Heart left ventricle (tissue), 16 donors: ENCODE results near the gene TMEM86B. TPM values are rescaled to one million over a fixed set of nuclear protein-coding genes. Genes with fewer than 3 reads are reported as not detected.

Source experiments
- ATAC-seq, 4 donors: fragments of 200-7000 bp; cut with Tn5 transposase; one replicate each; pipeline ENCODE4 v1.9.1; 2020 to 2022; ENCODE audit warnings: moderate library complexity in 4 of 4, mild to moderate bottlenecking in 3 of 4, moderate number of reproducible peaks in 1 of 4
- DNase-seq, 5 donors: peaks; one replicate each; pipeline ENCODE4 v3.0.0-alpha.2; 2020
- H3K27ac ChIP-seq, 12 donors: fragments of 200-600 bp; sonication (generic) in 4 of 12; one replicate each; pipeline versions ENCODE4 v1.5.0 to v1.8.0; 2016 to 2022; ENCODE audit warnings: mild to moderate bottlenecking in 2 of 12
- H3K27me3 ChIP-seq, 9 donors: fragments of 200-600 bp; sonication (generic) in 2 of 9; one replicate each; pipeline versions ENCODE4 v1.5.1 to v1.8.0; 2016 to 2022; ENCODE audit warnings: mild to moderate bottlenecking in 3 of 9
- H3K36me3 ChIP-seq, 9 donors: fragments of 200-600 bp; sonication (generic) in 2 of 9; one replicate each; pipeline versions ENCODE4 v1.5.0 to v1.8.0; 2018 to 2022; ENCODE audit warnings: mild to moderate bottlenecking in 2 of 9
- H3K4me1 ChIP-seq, 12 donors: fragments of 200-600 bp; sonication (generic) in 4 of 12; one replicate each; pipeline versions ENCODE4 v1.5.0 to v1.8.0; 2016 to 2022; ENCODE audit warnings: mild to moderate bottlenecking in 3 of 12
- H3K4me3 ChIP-seq, 12 donors: fragments of 200-600 bp; sonication (generic) in 4 of 12; one replicate each; pipeline versions ENCODE4 v1.5.0 to v1.8.0; 2017 to 2022; ENCODE audit warnings: mild to moderate bottlenecking in 9 of 12, moderate library complexity in 4 of 12
- H3K9me3 ChIP-seq, 12 donors: fragments of 200-600 bp; sonication (generic) in 4 of 12; one replicate each; pipeline versions ENCODE4 v1.5.0 to v1.8.0; 2016 to 2022; ENCODE audit warnings: mild to moderate bottlenecking in 1 of 12
- POLR2A ChIP-seq, 2 donors: fragments of 450-650 bp; IDR thresholded peaks; one replicate each; pipeline ENCODE4 v1.6.1; 2017; ENCODE audit warnings: antibody characterized with exemption in 2 of 2, mild to moderate bottlenecking in 2 of 2, moderate library complexity in 2 of 2
- WGBS, 4 donors: extraction: QIAGEN DNeasy Blood & Tissue Kit in 2 of 4; methylation state at CpG; one replicate each; pipeline versions ENCODE4 v1.1.5 to v1.1.7; 2013 to 2018; 5-methylcytosine and 5-hydroxymethylcytosine counted together
- intact Hi-C, 10 donors: fragments of 100-400 bp; cut with DNase I; formaldehyde crosslinking; loops; one replicate each; pipeline versions ENCODE4 v1.11.1 to v1.14.2; 2022
- polyA plus RNA-seq, 2 donors: library from polyadenylated mRNA; stranded (reverse); fragments of 200-250 nt; gene quantifications; one replicate each; pipeline ENCODE4 v1.2.3, GENCODE V29; 2013
- total RNA-seq, 9 donors: library from RNA; depleted of rRNA in 2 of 9; stranded (reverse); fragments of >200 nt in 2 of 9; fragmentation: NEBNext Ultra II Directional in 3 of 9; extraction: Animal tissue kit (Norgen Biotek cat#: 25700) in 3 of 9; gene quantifications; one replicate each; pipeline versions ENCODE4 v1.1.0 to v1.2.4, GENCODE V29; 2016 to 2023
- TF ChIP-seq, protein P1 (sequence below), 12 donors: fragments of 200-600 bp; sonication (generic) in 4 of 12; IDR thresholded peaks; one replicate each; pipeline versions ENCODE4 v1.5.0 to v1.8.0; 2018 to 2022; ENCODE audit warnings: antibody characterized with exemption in 12 of 12, mild to moderate bottlenecking in 5 of 12
- donor health status: ischemic (EF 13 %, LVEDD 7.1; RV severe dilation, severe dysfunction).
- donor health status: healthy with polysubstance abuse.
- donor health status: DM: no; HTN: yes; CAD: no.
- donor health status: DM: no; HTN: no; CAD: no.
- donor health status: ischemic (EF 25% LVEDD 6.9; RV normal size, moderate dysfunction).
- donor health status: ischemic (EF 25% LVEDD 5.7; RV mildly dilated, moderate dysfunction).
- donor health status: healthy.
- donor health status: DM: yes; HTN: yes; CAD: no.
- donor health status: ischemic (EF 35%, LVEDD 5.7; RV mildly dilated, moderate dysfunction).
- donor health status: nonischemic (EF 11% LVEDD 7.7; RV severe dilation, severe dysfunction).
- donor health status: DM: yes; HTN: yes; CAD: no.
- donor health status: PGD.
- donor health status: ischemic (EF 29% LVEDD 5.4; RV normal size, mild dysfunction).
- donor health status: nonischemic (EF 23%, LVEDD 6.1; RV moderate dilation, normal function).

Gene TMEM86B
- total and polyA plus RNA-seq, 11 donors, result 0.64 to 3.1 (median 2.2) TPM

DNA sequence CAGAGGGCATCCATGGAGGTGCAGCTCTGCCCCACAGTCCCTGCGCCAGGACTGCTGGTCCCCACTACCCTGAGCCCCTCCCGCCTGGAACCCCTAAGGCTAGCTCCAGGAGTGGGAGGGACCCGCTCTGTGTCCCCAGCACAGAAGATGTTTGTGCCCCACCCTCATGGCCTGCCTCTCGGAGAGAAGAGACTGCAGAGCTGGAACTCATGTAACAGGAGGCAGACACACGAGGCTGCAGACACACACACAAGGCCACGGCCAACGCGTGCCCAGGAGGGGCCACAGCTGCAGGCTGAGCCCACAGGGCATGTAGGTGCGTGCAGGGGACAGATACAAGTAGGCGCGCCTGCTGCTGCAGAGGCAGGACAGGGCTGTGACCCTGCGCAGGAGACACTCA is 10.4 kb upstream of the TMEM86B start:
- no peaks in the 10 kb centered on the region for H3K27me3 ChIP-seq
- TF ChIP-seq, protein P1, sequence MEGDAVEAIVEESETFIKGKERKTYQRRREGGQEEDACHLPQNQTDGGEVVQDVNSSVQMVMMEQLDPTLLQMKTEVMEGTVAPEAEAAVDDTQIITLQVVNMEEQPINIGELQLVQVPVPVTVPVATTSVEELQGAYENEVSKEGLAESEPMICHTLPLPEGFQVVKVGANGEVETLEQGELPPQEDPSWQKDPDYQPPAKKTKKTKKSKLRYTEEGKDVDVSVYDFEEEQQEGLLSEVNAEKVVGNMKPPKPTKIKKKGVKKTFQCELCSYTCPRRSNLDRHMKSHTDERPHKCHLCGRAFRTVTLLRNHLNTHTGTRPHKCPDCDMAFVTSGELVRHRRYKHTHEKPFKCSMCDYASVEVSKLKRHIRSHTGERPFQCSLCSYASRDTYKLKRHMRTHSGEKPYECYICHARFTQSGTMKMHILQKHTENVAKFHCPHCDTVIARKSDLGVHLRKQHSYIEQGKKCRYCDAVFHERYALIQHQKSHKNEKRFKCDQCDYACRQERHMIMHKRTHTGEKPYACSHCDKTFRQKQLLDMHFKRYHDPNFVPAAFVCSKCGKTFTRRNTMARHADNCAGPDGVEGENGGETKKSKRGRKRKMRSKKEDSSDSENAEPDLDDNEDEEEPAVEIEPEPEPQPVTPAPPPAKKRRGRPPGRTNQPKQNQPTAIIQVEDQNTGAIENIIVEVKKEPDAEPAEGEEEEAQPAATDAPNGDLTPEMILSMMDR (IDR thresholded peaks at IDR 0.05), result no peak
- no peak for TF ChIP-seq POLR2A (IDR thresholded peaks at IDR 0.05)
- no peak overlapping the region for H3K4me3 ChIP-seq
- ATAC-seq (no peak), DNase-seq (peak in 1 of 5 donors; percentile 22)
- no peak overlapping the region for H3K27ac ChIP-seq
- WGBS, 4 donors, result 94 to 100% (median 96%) methylated on average over 3 to 12 of the region's 12 CpGs
- H3K9me3 ChIP-seq, result no peaks in the 10 kb centered on the region
- intact Hi-C loops, result no loop called here
- no peaks in the 10 kb centered on the region for H3K4me1 ChIP-seq
- H3K36me3 ChIP-seq, result peaks cover 12 to 97% (median 93%) of the 10 kb centered on the region in 9 donors

DNA sequence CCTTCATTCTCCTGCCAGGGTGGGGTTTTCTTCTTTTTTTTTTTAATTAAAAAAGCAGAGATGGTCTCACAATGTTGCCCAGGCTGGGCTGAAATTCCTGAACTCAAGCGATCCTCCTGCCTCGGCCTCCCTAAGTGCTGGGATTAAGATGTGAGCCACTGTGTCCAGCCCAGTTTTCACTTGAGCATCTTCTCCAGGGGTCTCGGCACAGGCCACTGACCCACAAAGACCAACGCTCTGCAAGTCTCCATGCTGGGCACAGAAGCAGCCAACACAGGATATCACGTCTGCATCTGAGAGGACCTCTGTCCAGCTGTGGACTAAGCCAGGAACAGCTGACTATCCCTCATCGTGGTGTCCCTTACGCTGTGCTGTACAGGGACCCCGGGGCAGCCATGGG is 9.5 kb upstream of the TMEM86B start:
- WGBS, 4 donors, result 91 to 94% (median 92%) methylated on average over 8 of the region's 8 CpGs
- no peaks in the 10 kb centered on the region for H3K27me3 ChIP-seq
- no peak overlapping the region for H3K27ac ChIP-seq
- no peaks in the 10 kb centered on the region for H3K9me3 ChIP-seq
- peaks cover 12 to 97% (median 93%) of the 10 kb centered on the region in 9 donors for H3K36me3 ChIP-seq
- DNase-seq (no peak), ATAC-seq (no peak)
- H3K4me1 ChIP-seq, result no peaks in the 10 kb centered on the region
- intact Hi-C loops, result no loop called here
- TF ChIP-seq, protein P1 (IDR thresholded peaks at IDR 0.05), result no peak
- no peak for TF ChIP-seq POLR2A (IDR thresholded peaks at IDR 0.05)
- no peak overlapping the region for H3K4me3 ChIP-seq

DNA sequence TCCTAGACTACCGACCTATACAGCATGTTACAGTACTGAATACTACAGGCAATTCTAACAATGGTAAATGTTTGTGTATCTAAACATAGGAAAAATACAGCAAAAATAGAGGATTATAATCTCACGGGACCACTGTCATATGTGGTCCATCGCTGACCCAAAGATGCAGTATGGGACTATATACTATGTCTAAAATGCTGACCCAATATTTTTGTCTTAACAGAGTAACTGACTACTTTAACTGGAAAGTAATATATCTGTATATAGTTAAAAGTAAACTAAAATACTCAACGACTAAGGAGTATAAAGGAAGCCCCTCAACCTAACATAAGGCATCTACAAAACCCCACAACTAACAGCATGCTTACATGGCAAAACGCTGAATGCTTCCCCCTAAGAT is 4.4 kb upstream of the TMEM86B start:
- Histone ChIP-seq H3K27ac (no peak overlapping the region), H3K36me3 (peaks cover 8 to 99% (median 84%) of the 10 kb centered on the region in 9 donors), H3K4me3 (no peak overlapping the region), H3K9me3 (no peaks in the 10 kb centered on the region), H3K27me3 (no peaks in the 10 kb centered on the region), H3K4me1 (peaks cover 0 to 16% (median 8%) of the 10 kb centered on the region in 12 donors)
- intact Hi-C loops, result no loop called here
- DNase-seq, result no peak
- WGBS, 4 donors, result 85 to 91% (median 89%) methylated on average over 5 of the region's 5 CpGs
- ATAC-seq, result no peak
- TF ChIP-seq, protein P1 (IDR thresholded peaks at IDR 0.05), result no peak
- no peak for TF ChIP-seq POLR2A (IDR thresholded peaks at IDR 0.05)

DNA sequence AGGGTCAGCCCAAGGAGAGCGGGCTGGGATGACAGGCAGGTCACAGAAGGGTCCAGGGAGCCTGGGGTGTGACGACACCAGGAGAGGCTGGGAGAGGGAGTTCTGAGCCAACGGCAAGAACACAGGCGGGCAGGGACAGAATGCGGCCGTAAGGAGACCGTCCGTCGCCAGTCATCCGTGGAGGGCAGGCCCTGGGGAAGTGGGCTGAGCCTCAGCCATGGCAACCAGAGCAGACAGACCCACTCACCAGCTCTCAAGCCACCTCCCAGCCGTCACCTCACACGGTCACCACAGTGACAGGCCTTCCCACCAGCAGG is 3.7 kb upstream of the TMEM86B start:
- Histone ChIP-seq H3K36me3 (peaks cover 8 to 97% (median 78%) of the 10 kb centered on the region in 9 donors), H3K27ac (no peak overlapping the region), H3K27me3 (no peaks in the 10 kb centered on the region), H3K4me3 (no peak overlapping the region), H3K4me1 (peaks cover 0 to 23% (median 8%) of the 10 kb centered on the region in 12 donors), H3K9me3 (no peaks in the 10 kb centered on the region)
- intact Hi-C loops, result no loop called here
- TF ChIP-seq POLR2A (IDR thresholded peaks at IDR 0.05), result no peak
- TF ChIP-seq, protein P1 (IDR thresholded peaks at IDR 0.05), result no peak
- WGBS, 4 donors, result 59 to 80% (median 73%) methylated on average over 12 of the region's 12 CpGs
- ATAC-seq (no peak), DNase-seq (no peak)
